Measurements from ENCODE around the gene OSTN. TPM values are rescaled to one million over a fixed set of nuclear protein-coding genes. Genes with fewer than 3 reads are reported as not detected.
"Not testable (repeated sequence)": the region's sequence is repeated elsewhere in the genome, so short reads cannot be mapped to it uniquely, and the experiment has no call there.

OSTN gene
- polyA plus RNA-seq, 3 donors, result 2.5 TPM; not detected in 2

DNA sequence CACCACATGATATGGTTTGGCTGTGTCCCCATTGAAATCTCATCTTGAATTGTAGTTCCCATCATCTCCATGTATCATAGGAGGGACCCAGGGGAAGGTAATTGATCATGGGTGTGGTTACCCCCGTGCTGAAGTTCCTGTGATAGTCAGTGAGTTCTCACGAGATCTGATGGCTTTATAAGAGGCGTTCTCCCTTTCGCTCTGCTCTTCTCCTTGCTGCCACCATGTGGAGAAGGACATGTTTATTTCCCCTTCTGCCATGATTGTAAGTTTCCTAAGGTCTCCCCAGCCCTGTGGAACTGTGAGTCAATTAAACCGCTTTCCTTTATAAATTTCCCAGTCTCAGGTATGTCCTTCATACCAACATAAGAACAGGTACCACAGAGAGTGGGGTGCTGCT lies 21.9 kb downstream of the OSTN start:
- no peak overlapping the region for H3K27ac ChIP-seq (ENCODE audit: low read depth, low read length)
- WGBS, 3 donors, result 76 to 88% (median 87%) methylated on average over 5 of the region's 5 CpGs

DNA sequence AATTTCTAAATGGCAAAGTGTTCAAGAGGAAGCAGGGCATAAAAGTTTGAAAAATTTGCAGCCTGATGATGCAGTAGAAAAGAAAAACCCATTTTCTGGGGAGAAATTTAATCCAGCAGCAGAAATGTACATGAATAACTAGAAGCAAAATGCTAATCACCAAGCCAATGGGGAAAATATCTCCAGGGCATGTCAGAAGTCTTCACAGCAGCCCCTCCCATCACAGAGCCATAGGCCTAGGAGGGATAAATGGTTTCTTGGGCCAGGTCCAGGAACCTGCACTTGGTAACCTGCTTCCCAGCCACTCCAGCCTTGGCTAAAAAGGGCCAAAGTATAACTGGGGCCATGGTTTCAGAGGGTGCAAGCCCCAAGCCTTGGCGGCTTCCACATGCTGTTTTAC lies 22.6 kb downstream of the OSTN start:
- WGBS, 3 donors, result 86 to 100% (median 96%) methylated on average over 1 of the region's 1 CpG
- no peak overlapping the region for H3K27ac ChIP-seq (ENCODE audit: low read depth, low read length)

GRCh38 chr3:191227541-191227940 lies 28.5 kb downstream of the OSTN start:
- no peak overlapping the region for H3K27ac ChIP-seq (ENCODE audit: low read depth, low read length)
- WGBS, 3 donors, result 57 to 81% (median 78%) methylated on average over 5 of the region's 5 CpGs

- 90 to 98% (median 95%) methylated on average over 9 of the region's 9 CpGs for WGBS, 3 donors
- H3K27ac ChIP-seq (ENCODE audit: low read depth, low read length), result no peak overlapping the region
Observed at GRCh38 chr3:191234216-191234615, 35.2 kb downstream of the OSTN start.

DNA sequence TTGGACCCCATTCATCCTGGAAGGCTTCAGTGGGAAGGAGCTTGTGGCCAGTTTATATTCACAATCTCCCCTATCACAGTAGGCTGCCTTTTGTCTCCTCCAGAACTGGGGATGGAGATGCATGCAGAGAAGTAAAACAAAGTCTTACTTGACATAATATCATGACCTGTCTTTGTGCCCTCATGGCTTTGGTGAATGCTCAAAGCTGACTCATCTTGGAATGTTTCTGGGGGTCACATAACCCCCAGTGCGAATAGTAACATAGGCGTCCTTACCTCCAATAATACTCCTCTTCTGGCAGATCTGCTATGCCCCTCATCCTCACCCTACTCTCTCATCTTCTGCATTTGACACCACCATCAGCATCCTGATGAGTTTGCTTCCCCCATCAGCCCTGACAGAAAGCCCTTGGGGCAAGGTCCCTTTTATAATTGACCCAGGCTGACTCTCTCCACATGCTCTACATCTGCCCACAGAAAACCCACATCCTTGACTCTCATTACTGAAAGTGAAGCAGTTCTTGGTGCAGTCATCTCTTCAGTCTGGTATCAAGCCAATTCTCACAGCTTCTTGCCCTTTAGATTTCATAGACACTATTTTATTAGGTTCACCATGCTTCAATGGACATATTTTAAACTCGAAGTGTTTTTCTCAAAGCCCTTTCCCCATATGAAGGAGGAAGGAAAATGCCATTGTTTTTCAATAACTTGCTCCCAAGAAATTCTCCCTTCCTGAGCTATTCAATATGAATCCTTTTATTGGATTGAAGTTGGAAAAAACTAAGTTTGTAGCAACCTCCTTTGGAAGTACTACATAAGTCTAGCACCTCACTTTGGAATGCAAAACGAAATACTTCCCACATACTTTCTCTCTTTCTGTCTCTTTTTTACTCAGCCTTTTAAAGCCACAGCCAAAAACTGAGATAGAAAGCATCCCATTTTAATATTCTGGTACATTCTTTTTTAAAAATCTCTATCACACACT lies 36.6 kb downstream of the OSTN start:
- 53 to 80% (median 77%) methylated on average over 4 of the region's 4 CpGs for WGBS, 3 donors

DNA sequence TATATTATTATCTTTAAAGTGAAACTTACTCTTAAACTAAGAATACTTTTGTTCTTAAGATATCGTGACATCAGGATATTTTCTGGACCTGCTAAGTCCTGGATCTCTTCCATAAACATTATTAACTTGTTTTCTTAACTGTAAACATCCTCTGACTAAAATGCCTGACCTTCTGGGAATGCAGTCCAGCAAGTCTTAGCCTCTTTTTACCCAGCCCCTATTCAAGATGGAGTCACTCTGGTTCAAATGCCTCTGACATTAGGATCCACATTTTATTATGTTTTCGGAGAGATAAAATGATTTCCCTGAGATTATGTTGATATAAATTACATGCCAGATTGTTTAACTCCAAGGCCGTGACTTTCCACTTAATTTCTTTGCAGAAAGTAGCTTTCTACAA lies 37.6 kb downstream of the OSTN start:
- H3K27ac ChIP-seq (ENCODE audit: low read depth, low read length), result no peak overlapping the region
- 73 to 77% (median 75%) methylated on average over 3 of the region's 3 CpGs for WGBS, 3 donors

More for the DNA sequence above, 36.6 kb downstream of the OSTN start:
- no peak overlapping the region for H3K27ac ChIP-seq (ENCODE audit: low read depth, low read length)

GRCh38 chr3:191237047-191237882 lies 38.2 kb downstream of the OSTN start:
- no peak overlapping the region for H3K27ac ChIP-seq (ENCODE audit: low read depth, low read length)
- 72 to 96% (median 90%) methylated on average over 5 of the region's 5 CpGs for WGBS, 3 donors

- WGBS, 3 donors, result 32 to 75% (median 59%) methylated on average over 4 of the region's 4 CpGs
Observed at GRCh38 chr3:191238321-191238817, 39.3 kb downstream of the OSTN start.

GRCh38 chr3:191239407-191240031 lies 40.5 kb downstream of the OSTN start:
- 23 to 47% (median 31%) methylated on average over 1 of the region's 1 CpG for WGBS, 3 donors

More at GRCh38 chr3:191238321-191238817, 39.3 kb downstream of the OSTN start:
- no peak overlapping the region for H3K27ac ChIP-seq (ENCODE audit: low read depth, low read length)

DNA sequence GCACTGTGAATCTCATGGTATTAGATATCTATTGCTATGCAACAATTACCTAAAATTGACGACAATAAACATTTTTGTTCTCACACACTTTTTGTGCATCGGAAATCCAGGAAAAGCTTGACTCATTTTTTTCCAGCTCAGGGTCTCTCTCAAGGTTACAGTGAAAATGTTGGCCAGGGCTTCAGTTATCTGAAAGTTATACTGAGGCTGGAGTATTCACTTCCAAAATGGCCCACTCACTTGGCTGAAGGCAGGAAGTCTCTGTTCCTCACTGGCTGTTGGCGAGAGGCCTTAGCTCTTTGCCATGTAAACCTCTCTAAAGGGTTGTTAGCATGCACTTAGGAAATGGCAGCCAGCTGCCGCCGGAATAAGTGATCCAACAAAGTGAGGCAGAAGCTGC lies 41.4 kb downstream of the OSTN start:
- WGBS, 3 donors, result 80 to 84% (median 81%) methylated on average over 5 of the region's 5 CpGs
- H3K27ac ChIP-seq (ENCODE audit: low read depth, low read length), result no peak overlapping the region

More at GRCh38 chr3:191239407-191240031, 40.5 kb downstream of the OSTN start:
- no peak overlapping the region for H3K27ac ChIP-seq (ENCODE audit: low read depth, low read length)

DNA sequence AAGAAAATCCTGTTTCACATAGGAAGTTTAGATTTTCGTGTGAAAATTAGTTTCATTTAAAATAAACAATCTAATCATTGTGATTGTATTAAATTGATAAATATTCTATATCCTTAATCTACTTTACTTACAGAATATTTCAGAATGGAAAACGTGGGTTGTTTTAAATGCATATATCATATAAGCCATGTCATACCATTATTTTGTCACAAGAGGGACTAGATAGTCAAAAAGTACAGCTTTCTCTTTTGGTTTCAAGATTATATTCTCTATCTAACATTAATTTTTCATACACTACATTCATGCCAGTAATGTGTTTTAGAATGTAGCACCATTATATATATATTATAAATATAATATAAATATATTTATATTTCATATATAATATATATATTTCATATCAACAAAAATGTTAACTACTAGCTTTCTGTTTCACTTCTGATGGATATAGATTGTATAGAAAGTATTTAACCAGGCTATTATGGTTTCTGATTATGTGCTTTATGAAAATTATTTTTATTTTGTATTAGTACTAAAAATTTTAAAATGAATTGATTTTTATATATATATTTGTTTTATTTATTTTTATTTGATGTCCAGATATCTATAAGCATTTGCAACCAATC lies 45.3 kb downstream of the OSTN start:
- WGBS, 3 donors, result 13 to 21% (median 16%) methylated on average over 2 of the region's 2 CpGs
- H3K27ac ChIP-seq (ENCODE audit: low read depth, low read length), result no peak overlapping the region

- 42 to 78% (median 55%) methylated on average over 5 of the region's 5 CpGs for WGBS, 3 donors
- H3K27ac ChIP-seq (ENCODE audit: low read depth, low read length), result not testable (repeated sequence)
Observed at GRCh38 chr3:191246034-191246433, 47.0 kb downstream of the OSTN start.

GRCh38 chr3:191246630-191247029 lies 47.6 kb downstream of the OSTN start:
- H3K27ac ChIP-seq (ENCODE audit: low read depth, low read length), result no peak overlapping the region
- WGBS, 3 donors, result 81 to 91% (median 86%) methylated on average over 1 of the region's 1 CpG

DNA sequence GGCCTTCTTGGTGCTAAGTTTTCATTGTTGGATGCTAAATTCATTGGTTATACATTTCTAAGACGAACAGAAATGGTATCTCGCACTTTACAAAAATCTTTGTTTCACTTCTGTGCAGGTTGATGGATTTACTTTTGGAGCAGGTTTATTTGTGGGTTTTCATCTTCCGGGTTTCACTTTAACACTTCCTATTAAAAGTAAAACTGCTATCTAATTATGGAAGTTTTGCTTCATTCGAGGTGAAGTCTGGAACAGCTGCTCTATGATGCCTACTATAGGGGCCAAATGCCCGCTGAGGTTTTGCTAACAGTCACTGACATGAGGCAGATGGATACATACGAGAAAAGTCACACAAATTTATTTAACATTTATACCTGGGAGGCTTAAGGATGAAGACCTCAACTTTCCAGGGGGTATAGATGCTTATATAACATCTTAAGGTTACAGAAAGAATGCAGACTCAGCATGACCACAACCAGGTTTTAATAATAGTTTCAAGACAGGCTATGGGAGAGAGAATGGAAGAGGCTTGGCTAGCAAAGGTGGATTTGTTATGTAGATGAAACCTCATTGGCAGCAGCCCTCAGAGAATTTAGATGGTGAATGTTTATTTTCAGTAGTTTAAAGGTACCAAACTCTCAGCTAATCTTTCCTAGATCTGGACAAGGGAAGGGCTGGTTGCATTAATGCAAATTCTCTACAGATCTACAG lies 54.2 kb downstream of the OSTN start:
- H3K27ac ChIP-seq (ENCODE audit: low read depth, low read length), result no peak overlapping the region
- WGBS, 3 donors, result 61 to 83% (median 67%) methylated on average over 6 of the region's 6 CpGs

DNA sequence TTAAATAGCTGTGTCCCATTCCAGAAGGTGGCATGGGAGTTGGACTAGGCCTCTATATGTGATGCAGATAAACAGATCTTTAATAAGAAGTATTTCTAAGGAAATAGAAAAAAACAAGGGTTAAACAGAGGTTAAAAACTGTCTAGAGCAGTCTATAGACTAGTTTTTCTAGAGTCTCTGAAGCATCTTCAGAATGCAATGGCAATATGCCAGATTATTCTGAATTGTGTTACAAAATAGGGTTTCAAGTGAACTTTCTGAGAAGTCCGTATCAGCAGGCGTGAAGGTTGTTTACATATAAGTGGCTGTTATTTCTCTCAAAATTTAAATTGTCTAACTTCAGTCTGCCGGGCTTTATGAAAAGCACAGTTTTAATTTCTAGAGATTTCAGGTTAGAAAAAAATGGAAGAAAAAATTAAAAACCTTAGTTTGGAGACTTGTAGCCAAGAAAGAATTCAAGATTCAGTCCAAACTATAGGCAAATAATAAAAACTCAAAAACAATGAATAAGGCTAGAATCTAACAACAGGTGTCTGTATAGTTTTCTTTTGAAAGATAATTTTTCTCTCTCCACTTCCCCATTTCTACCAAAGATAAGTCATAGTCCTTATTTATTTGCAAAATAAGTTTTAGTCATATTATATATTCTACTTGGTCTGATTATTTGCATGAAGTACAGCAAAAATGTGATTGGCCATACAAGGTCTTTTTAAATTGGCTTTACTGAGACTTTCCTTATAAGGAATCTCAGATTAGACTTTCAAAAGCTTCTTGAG lies 55.2 kb downstream of the OSTN start:
- 48 to 79% (median 73%) methylated on average over 3 of the region's 3 CpGs for WGBS, 3 donors
- H3K27ac ChIP-seq (ENCODE audit: low read depth, low read length), result no peak overlapping the region

- no peak overlapping the region for H3K27ac ChIP-seq (ENCODE audit: low read depth, low read length)
- 67 to 95% (median 86%) methylated on average over 5 of the region's 5 CpGs for WGBS, 3 donors
Observed at GRCh38 chr3:191255156-191255555, 56.1 kb downstream of the OSTN start.

DNA sequence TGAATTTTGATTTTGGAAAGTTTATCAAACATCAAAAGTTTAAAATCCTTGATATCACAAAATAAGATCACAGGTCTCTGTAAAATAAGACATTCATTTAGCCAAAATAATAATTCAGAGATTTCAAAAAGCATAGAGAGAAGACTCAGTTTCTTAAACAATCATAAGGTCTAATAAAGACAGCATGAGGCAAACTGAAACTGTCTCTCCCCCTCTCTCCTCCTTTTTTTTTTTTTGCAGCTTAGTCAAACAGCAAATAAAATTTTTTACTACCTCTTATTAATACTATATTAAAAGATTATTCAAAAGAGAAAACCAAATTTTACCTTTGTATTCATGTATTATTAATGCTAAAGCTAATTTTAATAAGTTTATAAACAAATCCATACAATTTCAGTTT lies 57.4 kb downstream of the OSTN start:
- H3K27ac ChIP-seq (ENCODE audit: low read depth, low read length), result no peak overlapping the region

All from adipose tissue (tissue), 3 donors.